Measurements from ENCODE around the gene RABEPK.
"Not testable (repeated sequence)": the region's sequence is repeated elsewhere in the genome, so short reads cannot be mapped to it uniquely, and the experiment has no call there.

DNA sequence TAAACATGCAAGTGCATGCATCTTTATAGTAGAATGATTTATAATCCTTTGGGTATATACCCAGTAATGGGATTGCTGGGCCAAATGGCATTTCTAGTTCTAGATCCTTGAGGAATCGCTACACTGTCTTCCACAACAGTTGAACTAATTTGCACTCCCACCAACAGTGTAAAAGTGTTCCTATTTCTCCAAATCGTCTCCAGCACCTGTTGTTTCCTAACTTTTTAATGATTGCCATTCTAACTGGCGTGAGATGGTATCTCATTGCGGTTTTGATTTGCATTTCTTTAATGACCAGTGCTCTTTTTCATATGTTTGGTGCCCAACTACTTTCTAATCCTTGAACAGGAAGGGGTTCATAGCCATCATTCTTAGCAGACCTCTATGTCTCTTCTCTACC is 18.6 kb upstream of the RABEPK start:
- TF ChIP-seq, protein P1, sequence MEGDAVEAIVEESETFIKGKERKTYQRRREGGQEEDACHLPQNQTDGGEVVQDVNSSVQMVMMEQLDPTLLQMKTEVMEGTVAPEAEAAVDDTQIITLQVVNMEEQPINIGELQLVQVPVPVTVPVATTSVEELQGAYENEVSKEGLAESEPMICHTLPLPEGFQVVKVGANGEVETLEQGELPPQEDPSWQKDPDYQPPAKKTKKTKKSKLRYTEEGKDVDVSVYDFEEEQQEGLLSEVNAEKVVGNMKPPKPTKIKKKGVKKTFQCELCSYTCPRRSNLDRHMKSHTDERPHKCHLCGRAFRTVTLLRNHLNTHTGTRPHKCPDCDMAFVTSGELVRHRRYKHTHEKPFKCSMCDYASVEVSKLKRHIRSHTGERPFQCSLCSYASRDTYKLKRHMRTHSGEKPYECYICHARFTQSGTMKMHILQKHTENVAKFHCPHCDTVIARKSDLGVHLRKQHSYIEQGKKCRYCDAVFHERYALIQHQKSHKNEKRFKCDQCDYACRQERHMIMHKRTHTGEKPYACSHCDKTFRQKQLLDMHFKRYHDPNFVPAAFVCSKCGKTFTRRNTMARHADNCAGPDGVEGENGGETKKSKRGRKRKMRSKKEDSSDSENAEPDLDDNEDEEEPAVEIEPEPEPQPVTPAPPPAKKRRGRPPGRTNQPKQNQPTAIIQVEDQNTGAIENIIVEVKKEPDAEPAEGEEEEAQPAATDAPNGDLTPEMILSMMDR (conservative IDR thresholded peaks at IDR 0.05; ENCODE audit: low read depth, low read length) = not testable (repeated sequence)
- TF ChIP-seq EZH2 (IDR thresholded peaks at IDR 0.05; ENCODE audit: borderline replicate concordance, low read depth, low read length, poor library complexity, severe bottlenecking) = not testable (repeated sequence)

Measured in A673 (cell line).